ENCODE measurements around the gene METRN. TPM values are rescaled to one million over a fixed set of nuclear protein-coding genes. Genes with fewer than 3 reads are reported as not detected.

The METRN gene
- total and polyA plus RNA-seq, 2 donors (not counting 1 experiment from before 2014, with no cell fraction given) = 6.9 to 10.4 TPM

DNA sequence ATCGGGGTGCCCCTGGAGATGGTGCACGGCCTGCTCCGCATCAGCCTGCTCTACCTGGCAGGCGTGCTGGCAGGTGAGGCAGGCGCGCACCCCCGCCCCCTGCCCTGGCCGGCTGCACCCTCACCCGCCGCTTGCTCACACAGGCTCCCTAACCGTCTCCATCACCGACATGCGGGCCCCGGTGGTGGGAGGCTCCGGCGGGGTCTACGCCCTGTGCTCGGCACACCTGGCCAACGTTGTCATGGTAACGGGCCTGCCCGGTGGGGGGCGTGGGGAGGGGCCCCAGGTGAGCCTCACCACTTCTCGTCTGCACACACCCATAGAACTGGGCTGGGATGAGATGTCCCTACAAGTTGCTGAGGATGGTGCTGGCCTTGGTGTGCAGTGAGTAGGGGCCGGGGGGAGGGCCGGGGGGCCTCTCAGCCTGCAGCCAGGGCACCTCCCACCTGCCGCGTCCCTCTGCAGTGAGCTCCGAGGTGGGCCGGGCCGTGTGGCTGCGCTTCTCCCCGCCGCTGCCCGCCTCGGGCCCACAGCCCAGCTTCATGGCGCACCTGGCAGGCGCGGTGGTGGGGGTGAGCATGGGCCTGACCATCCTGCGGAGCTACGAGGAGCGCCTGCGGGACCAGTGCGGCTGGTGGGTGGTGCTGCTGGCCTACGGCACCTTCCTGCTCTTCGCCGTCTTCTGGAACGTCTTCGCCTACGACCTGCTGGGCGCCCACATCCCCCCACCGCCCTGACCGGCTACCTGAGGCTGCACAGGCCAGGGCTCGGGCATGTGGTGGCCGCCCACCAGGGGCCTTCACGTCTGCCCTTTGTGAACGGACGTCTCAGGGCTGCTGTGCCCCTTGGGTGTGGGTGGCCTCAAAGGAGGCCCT is 37.4 kb upstream of the METRN start:
- peaks cover 6% of the 10 kb centered on the region for H3K27me3 Mint-ChIP-seq
- 76% methylated on average over 53 of the region's 57 CpGs for WGBS (ENCODE audit: insufficient coverage)
- no peak overlapping the region for H2AFZ ChIP-seq (ENCODE audit: insufficient read depth, low read depth, low read length, poor library complexity, severe bottlenecking)
- peaks cover 0 to 18% of the 10 kb centered on the region in 2 experiments for H3K36me3 ChIP-seq (replicated peaks in 1 of 2; ENCODE audit: control extremely low read depth in 1 of 2, control insufficient read depth in 1 of 2, extremely low read depth in 1 of 2, insufficient read depth in 2 of 2, low read length in 1 of 2)
- H3K4me3 ChIP-seq (ENCODE audit: control extremely low read depth in 1 of 5, extremely low read depth in 1 of 5, insufficient read depth in 1 of 5, low read depth in 2 of 5, low read length in 4 of 5) = no peak overlapping the region
- POLR2A ChIA-PET = no interaction called here
- H3K4me3 Mint-ChIP-seq = no peak overlapping the region
- no peak for TF ChIP-seq EZH2 (IDR thresholded peaks at IDR 0.05; ENCODE audit: borderline replicate concordance, insufficient read depth, low read depth, low read length, poor library complexity, severe bottlenecking)
- TF ChIP-seq, protein P1, sequence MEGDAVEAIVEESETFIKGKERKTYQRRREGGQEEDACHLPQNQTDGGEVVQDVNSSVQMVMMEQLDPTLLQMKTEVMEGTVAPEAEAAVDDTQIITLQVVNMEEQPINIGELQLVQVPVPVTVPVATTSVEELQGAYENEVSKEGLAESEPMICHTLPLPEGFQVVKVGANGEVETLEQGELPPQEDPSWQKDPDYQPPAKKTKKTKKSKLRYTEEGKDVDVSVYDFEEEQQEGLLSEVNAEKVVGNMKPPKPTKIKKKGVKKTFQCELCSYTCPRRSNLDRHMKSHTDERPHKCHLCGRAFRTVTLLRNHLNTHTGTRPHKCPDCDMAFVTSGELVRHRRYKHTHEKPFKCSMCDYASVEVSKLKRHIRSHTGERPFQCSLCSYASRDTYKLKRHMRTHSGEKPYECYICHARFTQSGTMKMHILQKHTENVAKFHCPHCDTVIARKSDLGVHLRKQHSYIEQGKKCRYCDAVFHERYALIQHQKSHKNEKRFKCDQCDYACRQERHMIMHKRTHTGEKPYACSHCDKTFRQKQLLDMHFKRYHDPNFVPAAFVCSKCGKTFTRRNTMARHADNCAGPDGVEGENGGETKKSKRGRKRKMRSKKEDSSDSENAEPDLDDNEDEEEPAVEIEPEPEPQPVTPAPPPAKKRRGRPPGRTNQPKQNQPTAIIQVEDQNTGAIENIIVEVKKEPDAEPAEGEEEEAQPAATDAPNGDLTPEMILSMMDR (IDR thresholded peaks at IDR 0.05) = no peak
- CTCF ChIA-PET = no interaction called here
- H3K27me3 ChIP-seq (replicated peaks in 1 of 4; ENCODE audit: control extremely low read depth in 1 of 4, control insufficient read depth in 3 of 4, insufficient read depth in 4 of 4, low read length in 3 of 4) = peaks cover 0 to 25% (median 11%) of the 10 kb centered on the region in 4 experiments
- no peak for DNase-seq
- H3K4me1 Mint-ChIP-seq = peaks cover 39% of the 10 kb centered on the region
- H3K27ac ChIP-seq (ENCODE audit: low read length in 2 of 2) = no peak overlapping the region
- peaks cover 18% of the 10 kb centered on the region for H3K79me2 ChIP-seq (ENCODE audit: control insufficient read depth, insufficient read depth, low read length)
- H3K9me3 Mint-ChIP-seq (ENCODE audit: insufficient read depth) = no peaks in the 10 kb centered on the region
- no peak for ATAC-seq (ENCODE audit: low read depth)
- peaks cover 19% of the 10 kb centered on the region for H4K20me1 ChIP-seq (ENCODE audit: control insufficient read depth, insufficient read depth, low read length, poor library complexity, severe bottlenecking)
- H3K9ac ChIP-seq (ENCODE audit: low read length) = no peak overlapping the region
- intact Hi-C loops (cut with micrococcal nuclease) = loop anchor here (2.0 to 5.0 kb wide), 2 partner anchors 89 to 1000 kb away; partner anchors contain the start of gene JPT2
- H3K4me2 ChIP-seq (replicated peaks; ENCODE audit: low read depth, low read length, poor library complexity, severe bottlenecking) = peak overlapping the region; percentile 12
- H3K9me3 ChIP-seq (ENCODE audit: control extremely low read depth in 1 of 3, control insufficient read depth in 2 of 3, insufficient read depth in 1 of 3, low read length in 2 of 3) = peaks cover 0 to 7% (median 0%) of the 10 kb centered on the region in 3 donors
- no peak overlapping the region for H3K27ac Mint-ChIP-seq
- H3K4me1 ChIP-seq (ENCODE audit: control insufficient read depth in 2 of 2, insufficient read depth in 2 of 2, low read length in 2 of 2) = peaks cover 22 to 49% of the 10 kb centered on the region in 2 donors
